Activated CD4-positive, CD25-positive, alpha-beta regulatory T cell treated with anti-CD3 and anti-CD28 coated beads, Interleukin-2, amount 50 U/mL, for 24 hours (primary cell): ENCODE measurements around the gene KCNQ5.
"Not testable (repeated sequence)": the region's sequence is repeated elsewhere in the genome, so short reads cannot be mapped to it uniquely, and the experiment has no call there.

Experiments used
- ATAC-seq, 2 donors: fragments of 150-1000 bp; cut with Tn5 transposase; one replicate each; pipeline ENCODE4 v1.10.0; 2021; ENCODE audit warnings: mild to moderate bottlenecking in 1 of 2, moderate library complexity in 1 of 2

The KCNQ5 gene

DNA sequence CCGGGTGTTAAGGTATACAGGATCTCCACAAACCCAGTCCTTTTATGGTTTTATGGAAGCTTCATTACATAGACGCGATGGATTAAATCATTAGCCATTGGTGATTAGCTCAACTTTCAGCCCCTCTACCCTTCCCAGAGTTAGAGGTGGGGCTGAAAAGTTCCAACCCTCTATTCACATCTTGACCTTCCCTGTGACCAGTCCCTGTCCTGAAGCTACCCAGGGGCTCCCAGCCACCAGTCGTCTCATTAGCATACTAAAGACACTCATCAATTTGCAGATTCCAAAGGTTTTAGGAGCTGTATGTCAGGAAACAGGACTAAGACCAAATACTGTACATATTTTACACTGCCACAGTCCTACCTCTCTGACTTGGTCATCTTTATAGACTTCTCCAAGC lies 582.4 kb downstream of the KCNQ5 start:
- no peak for ATAC-seq

DNA sequence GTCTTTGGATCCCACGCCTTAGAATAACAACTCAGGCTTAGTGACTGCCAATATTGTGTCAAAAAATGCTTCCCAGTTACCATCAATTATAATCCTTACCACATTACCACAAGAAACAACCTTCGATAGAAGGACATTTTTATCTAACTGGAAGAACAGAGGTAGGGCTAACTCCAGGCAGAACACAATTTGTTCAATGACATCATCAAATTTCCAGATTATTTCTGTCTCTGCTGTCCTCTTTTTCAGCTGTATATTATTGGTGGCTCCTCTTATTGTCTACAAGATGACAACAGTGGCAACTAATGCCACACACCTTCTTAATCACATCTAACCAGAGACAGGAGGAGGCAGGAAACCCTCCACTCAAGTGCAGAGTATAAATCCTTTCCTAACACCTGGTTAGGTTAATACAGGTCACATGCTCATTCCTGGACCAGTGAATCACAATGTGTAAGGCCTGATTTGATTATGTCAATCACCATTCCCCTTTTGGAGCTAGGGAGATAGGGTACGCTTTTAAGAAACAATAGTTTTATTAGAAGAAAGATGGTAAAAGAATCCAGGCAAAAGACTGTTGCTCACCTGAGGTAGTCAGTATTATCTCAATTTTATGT lies 585.5 kb downstream of the KCNQ5 start:
- no peak for ATAC-seq

DNA sequence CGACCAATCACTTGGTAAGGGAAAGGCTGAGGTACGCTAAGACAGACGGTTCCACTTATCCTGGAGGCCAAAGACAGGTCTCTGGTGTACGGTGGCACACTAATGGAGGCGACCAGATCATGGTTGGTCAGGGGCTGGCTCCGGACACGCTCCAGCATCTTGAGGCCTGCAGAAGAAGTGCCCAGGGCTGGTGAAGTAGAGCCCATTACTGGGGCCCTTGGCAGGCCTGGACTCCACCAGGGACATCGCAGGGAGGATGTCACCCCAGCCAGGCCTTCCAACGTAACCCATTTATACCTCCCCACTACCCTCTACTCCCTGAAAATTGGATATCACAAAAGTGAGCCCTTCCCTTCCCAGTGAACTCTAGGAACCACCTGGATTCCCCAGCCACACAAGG lies 587.3 kb downstream of the KCNQ5 start:
- ATAC-seq, result no peak

DNA sequence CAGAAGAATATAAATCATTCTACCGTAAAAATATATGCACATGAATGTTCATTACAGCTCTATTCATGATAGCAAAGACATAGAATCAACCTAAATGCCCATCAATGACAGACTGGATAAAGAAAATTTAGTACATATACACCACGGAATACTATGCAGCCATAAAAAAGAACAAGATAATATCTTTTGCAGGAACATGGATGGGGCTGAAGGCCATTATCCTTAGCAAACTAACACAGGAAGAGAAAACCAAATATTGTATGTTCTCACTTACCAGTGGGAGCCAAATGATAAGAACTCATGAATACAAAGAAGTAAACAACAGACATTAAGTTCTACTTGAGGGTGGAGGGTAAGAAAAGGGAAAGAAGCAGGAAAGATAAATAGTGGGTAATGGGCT lies 595.0 kb downstream of the KCNQ5 start:
- ATAC-seq, result no peak

DNA sequence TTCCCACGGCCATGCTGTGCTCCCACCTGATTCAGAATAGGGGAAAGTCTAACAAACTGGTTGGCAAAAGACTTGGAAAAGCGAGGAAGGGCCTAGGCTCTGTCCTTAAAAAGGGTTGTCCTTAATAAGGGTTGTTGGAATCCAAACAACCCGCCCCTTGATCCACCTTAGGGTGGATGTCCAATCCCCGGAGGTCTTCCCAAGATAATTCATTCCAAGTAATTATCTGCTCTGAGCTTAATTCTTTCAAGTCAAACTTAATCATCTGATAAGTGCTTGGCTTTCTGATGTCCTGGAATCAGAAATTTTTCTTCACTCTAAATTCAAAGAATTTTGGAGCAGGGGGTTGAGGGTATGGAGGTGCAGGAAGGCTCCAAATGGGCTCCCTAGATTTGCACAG lies 603.5 kb downstream of the KCNQ5 start, which contains the start of gene KHDC1L:
Gene KHDC1L (minus strand): TSS at position 101 of the 400 bp plus-strand sequence. CDS start 88 bp downstream, at position 13.
- no peak for ATAC-seq

DNA sequence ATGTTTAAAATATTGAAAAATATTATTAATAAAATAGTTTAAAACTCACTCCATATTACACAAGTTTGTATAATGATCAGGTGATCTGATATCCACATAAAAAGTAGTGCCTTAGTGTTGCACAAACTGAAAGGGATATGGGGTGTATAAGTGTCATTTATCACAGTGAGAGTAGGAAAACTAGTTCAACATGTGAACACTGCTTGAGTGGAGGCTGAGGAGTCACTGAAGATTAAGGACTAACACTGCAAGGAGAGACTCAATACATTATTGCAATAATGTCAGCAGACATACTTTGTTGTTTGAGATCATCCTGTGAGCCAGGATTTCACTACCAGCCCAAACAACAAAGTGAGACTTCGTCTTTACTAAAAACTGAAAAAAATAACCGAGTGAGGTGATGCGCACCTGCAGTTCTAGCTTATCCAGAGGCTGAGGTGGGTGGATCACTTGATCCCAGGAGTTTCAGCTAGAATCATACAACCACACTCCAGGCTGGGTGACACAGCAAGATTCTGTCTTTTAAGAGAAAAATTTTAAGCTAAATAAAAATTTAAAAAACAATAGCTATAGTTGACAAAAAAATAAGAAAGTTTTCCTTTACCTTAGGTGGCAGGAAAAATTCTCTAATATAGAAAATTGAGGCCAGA lies 605.9 kb downstream of the KCNQ5 start:
- no peak for ATAC-seq

DNA sequence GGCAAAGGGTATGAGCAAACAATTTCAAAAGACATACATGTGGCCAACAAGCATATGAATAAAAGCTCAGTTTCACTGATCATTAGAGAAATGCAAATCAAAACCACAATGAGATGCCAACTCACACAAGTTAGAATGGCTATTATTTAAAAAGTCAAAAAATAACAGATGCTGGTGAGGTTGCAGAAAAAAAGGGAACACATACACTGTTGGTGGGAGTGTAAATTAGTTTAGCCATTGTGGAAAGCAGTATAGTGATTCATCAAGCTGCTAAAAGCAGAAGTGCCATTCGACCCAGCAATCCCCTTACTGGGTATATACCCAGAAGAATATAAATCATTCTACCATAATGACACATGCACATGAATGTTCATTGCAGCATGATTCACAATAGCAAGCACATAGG lies 610.1 kb downstream of the KCNQ5 start:
- peak in 1 of 2 donors; percentile 30 for ATAC-seq

DNA sequence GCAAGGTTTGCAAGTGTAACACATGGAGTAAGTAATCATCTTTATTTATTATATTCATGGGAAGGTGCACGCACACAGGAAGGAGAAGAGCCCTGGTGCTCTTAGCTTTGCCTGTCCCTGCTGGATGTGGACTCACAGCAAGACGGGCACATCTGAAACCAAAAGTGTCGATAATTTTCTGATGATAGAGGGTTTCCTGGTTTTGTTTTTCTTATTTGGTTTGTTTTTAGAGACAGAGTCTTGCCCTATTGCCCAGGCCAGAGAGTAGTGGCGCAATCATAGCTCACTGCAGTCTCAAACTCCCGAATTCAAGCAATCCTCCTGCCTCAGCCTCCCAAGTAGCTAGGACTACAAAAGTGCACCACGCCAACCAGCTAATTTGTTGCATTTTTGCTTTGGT lies 611.2 kb downstream of the KCNQ5 start:
- no peak for ATAC-seq

DNA sequence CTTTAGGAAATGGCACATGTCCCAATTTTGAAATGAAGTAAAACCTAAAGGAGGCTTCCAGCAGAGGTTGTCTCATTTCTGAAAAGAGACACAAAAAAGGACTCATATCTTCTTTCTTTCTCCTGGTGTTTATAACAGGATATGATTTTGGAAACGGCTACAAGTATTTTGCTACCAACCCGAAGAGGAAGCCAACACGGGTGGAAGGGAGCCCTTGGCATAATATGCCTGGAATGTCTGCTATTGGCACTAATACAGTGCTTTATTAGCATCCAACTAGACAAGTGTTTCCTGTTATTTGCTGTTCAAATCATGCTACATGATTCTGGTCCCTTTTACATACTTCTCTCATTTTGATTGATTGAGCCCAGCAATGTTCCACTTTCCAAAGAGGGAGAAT lies 612.1 kb downstream of the KCNQ5 start:
- not testable (repeated sequence) for ATAC-seq

DNA sequence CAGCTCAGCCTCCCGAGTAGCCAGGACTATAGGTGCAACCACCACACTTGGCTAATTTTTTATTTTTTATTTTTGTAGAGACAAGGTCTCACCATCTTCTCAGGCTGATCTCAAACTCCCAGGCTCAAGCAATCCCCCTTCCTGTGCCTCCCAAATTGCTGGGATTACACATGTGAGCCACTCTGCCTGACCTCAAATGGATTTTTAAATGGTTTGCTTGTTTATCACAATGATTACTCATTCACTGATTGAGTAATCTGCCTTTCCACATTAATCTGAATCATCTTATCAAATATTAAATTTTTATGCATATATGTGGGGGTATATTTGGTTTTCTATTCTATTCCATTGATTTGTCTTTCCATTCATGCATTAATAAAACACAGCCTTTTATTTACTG lies 612.9 kb downstream of the KCNQ5 start:
- ATAC-seq, result no peak

DNA sequence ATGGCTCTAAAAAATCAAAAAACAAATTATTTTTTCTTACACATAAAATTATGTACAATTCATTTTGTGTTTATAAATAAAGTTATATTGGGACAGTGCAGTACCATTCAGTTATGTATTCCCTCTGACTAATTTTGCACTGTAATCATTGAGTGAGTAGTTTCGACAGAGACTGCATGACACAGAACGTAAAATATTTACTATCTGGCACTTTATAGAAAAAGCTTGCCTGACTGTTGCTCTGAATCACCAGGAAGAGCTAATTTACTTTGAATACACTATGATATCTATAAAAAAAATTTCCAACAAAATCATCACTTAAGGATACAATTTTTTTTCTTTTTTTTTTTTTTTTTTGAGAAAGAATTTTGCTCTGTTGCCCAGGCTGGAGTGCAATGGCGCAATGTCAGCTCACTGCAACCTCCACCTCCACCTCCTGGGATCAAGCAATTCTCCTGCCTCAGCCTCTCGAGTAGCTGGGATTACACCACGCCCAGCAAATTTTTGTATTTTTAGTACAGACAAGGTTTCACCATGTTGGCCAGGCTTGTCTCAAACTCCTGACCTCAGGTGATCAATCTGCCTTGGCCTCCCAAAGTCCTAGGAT lies 614.4 kb downstream of the KCNQ5 start:
- no peak for ATAC-seq

DNA sequence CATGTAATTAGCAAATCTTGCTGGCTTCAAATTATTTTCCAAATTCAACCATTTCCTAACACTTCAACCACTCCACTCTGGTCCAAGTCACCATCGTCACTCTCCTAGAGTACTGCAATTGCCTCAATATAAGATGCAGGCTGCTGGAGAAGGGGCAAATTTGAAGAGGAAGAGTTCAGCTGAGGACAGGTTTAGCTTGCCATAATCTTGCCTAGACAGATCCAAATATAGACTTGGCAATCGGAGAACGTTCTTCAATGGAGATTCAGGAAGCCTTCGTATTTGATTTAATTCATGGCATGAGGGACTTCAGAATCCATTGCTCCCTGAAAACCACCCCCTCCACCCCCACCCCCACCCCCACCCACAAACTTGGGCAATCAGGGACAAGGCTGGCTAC lies 618.9 kb downstream of the KCNQ5 start:
- no peak for ATAC-seq

DNA sequence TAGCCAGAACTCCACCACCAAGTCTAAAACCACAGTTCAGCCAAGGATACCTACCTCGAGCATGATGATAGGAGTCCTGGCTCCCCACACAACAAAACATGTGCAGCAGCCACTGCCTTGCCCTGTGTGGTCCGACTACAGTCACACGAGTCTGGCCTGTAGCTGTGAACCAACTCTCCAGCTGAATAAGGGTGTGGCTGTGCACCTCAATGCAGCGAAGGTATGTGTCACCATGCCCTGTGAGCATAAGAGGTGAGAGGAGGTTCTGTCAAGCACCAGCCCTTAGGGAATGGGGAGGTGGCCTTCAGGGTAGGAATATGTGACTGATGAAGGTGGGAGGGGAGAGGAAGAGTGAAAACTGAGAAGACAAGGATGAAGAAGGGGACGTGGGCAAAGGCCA lies 620.1 kb downstream of the KCNQ5 start:
- ATAC-seq, result no peak
